ENCODE results near the gene HIPK1.

HIPK1 gene

GRCh38 chr1:113928941-113929749, at the start of gene HIPK1:
TSS of gene HIPK1 (plus strand) at chr1:113929324.
- DNase-seq (ENCODE audit: low spot score): peak; percentile 91

- DNase-seq (ENCODE audit: low spot score): no peak
Measured at GRCh38 chr1:113879739-113880038, 49.4 kb upstream of the HIPK1 start.

- DNase-seq (ENCODE audit: low spot score): no peak
Measured at GRCh38 chr1:113881661-113882060, 47.5 kb upstream of the HIPK1 start.

DNA sequence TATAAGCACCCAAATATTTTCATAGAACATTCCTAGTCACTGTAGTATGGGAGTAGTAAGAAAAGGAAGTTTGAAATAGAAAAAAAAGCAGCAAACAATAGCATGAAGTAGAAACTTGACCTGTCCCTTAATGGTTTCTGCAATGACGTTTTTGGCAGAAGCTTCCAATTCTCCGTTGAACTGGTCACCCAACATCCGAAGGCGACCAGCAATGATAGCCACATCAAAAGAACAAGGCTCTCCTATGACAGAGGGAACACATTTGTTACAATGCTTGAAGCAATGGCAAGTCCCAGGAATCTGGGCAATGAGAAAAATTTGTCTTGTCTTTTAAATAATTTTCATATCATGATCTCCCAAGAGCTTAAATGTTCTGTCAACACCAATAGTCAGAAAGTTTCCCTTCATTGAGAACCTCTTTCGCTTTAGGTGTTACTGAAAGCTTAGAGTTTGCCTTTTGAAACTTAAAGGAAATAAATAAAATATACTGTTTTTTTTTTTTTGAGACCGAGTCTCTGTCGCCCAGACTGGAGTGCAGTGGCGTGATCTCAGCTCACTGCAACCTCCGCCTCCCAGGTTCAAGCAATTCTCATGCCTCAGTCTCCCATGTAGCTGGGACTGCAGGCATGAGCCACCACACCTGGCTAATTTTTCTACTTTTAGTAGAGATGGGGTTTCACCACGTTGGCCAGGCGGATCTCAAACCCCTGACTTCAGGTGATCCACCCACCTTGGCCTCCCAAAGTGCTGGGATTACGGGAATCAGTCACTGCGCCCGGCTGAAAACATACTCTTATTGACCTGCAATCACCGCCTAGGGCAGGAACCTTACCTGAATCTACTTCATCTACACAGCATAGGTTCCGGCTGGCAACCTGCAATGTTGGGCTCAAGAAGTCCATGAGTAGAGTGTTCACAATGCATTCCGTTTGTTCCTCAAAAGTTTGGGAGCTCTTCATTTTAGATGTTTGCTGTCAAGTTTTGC, 42.4 kb upstream of the HIPK1 start:
- no peak for DNase-seq (ENCODE audit: low spot score)

- DNase-seq (ENCODE audit: low spot score): no peak
Measured at GRCh38 chr1:113887402-113888175, 41.5 kb upstream of the HIPK1 start, which contains the start of gene BCL2L15. TSS of gene BCL2L15 (minus strand) at chr1:113887581. CDS start at chr1:113887375, 206 bp downstream.

GRCh38 chr1:113890816-113891215, 38.3 kb upstream of the HIPK1 start:
- DNase-seq (ENCODE audit: low spot score): no peak

DNA sequence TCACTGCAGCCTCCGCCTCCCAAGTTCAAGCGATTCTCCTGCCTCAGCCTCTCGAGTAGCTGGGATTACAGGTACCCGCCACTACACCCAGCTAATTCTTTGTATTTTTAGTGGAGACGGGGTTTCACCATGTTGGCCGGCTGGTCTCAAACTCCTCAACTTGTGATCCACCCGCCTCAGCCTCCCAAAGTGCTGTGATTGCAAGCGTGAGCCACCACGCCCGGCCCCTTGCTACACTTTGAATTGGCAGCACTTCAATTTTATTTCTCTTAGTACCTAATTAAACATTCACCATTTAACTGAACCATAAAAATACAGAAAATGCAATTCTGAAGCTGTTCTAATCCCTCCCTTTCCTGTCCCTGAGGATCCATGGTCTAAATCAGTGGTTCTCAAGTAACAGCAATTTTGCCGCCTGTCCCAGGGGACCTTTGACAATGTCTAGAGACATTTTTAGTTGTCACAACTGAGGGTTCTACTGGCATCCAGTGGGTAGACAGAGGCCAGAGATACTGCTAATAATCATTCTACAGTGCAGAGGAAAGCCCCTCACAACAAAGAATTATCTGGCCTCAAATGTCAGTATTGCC, 37.4 kb upstream of the HIPK1 start:
- no peak for DNase-seq (ENCODE audit: low spot score)

- no peak for DNase-seq (ENCODE audit: low spot score)
Measured at GRCh38 chr1:113893267-113893666, 35.9 kb upstream of the HIPK1 start.

DNA sequence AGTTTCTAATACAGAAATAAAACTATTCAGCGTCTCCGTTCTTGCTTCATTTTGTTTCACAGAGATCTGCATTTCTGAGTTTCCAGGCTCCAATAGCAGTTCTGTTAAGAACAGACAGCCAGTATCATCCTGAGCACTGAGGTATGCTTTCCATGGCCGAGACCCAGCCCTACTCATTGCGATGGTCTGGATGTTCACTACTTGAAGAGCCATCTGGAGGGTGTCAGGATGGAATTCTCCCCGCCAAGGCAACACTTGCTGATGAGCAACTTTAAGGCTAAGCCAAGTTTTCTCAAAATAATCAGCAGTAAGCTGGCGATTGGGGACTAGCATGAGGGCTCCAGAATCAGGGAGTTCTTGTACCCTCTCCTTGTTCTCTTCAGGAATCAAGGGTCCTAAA, 34.0 kb upstream of the HIPK1 start:
- DNase-seq (ENCODE audit: low spot score): no peak

DNA sequence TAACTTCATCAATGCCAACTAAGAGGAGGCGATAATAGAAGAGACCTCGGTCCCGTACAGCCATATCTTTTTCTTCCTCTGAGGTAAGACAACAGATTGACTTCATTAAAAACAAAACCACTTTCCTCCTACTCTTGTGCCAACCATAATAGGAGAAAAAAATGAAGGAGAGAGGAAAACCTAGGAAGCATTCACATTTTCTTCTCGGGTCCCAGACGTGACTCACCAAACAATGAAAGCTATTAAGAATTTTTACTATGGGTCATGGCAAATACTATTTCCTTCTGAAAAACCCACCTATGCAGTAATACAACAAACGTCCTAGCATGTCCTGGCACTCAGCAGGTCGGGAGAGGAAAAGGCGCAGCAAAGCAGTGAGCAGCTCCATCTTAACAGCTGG, 33.2 kb upstream of the HIPK1 start:
- no peak for DNase-seq (ENCODE audit: low spot score)

DNA sequence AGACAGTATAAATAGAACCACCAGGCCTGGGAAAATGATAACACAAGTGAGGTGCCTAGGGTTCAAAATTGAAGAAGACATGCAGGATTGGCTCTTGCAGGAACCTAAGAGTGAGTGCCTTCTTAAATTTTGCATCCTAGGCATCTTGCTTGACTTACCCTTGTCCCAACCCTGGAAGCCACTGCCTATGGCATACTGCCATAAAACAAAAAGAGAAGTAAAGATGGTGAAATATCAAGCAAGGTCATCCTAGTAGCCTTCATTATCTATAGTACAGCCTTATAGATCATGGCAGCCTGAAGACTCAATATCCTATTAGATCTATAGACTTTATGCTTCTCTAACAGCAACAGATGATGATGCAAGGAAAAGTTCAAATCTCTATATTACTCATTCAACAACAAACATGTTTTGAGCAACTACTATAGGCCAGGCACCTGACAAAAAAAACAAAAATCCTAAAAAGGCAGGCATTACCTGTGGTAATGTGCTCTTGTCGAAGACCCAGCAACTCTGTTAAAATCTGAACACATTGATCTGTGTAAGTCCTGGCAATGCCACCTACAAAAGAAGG, 30.8 kb upstream of the HIPK1 start:
- DNase-seq (ENCODE audit: low spot score): no peak

- DNase-seq (ENCODE audit: low spot score): no peak
Measured at GRCh38 chr1:113899111-113899510, 30.0 kb upstream of the HIPK1 start.

DNA sequence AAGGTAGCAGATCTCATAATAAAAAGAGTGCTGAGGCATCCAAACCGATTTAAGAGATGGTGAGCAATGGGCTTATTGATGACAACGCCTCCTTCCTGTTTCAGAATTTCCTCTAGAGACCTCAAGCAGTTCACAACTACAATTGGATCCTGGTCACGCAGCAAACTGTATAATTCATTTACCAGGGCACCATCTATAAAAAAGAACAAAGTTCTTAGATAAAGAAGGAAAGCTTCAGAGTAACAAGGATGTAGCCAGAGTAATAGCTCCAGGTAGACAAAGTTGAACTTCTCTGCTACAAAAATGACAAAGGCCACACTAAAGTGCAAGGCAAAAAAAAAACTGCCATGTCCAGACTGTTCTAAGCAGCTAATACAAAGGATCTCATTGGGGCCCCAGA, 27.9 kb upstream of the HIPK1 start:
- no peak for DNase-seq (ENCODE audit: low spot score)

DNA sequence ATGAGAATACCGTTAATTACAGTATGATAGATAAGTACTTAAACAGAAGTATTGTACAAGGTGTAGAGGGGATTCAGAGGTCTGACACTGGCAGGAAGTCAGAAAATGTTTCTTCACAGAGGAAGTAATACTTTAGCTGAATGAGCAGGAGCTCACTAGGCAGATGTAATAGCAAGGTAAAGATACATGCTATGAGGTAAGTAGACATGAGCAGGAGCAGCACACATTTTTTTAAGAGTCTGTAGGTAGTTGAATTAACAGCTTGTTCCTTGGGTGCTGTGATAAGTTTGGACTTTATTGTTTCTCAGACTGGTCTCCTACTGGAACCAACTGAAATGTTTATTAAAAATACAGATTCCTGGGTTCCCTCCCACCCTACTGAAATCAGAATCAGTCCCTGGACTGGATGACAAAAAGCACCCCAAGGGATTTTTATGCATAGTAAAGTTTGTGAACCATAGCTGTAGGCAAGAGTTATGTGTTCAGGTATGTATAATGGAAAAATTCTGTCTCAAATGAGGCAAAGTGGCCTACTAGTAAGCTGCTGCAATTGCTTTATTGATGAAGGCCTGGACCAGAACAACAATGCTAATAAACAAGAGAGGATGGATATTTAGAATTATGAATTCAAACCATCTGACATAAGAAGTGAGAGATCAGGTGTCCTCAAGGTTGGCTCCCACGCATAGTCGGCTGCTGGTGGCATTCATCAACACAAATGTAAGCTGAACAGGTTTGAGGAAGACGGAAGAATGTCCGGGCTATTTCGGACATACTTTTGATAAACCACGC, 25.4 kb upstream of the HIPK1 start:
- no peak for DNase-seq (ENCODE audit: low spot score)

DNA sequence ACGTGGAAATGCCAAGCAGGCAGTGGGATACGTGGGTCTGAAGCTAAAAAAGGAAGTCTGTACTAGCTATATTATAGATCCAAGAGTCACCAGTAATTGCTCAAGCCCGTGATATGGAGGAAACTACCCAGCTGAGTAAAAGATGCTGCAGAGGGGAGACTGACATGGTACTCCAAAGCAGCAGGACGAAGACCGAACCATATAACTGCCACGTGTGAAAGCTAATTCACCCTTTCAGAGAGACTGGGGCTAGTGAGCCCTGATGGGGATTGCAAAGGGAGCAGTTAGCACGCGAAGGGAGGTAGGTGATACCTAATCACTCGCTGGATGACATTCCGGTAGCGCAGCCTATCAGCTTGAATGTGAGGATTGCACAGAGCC, 24.8 kb upstream of the HIPK1 start:
- DNase-seq (ENCODE audit: low spot score): no peak

GRCh38 chr1:113904674-113905434, 24.3 kb upstream of the HIPK1 start, which contains the start of the genes AP4B1 and DCLRE1B:
TSS of gene AP4B1 (minus strand) at chr1:113904799. CDS start at chr1:113904717, 82 bp downstream.
TSS of gene DCLRE1B (plus strand) at chr1:113905326. CDS start at chr1:113905587, 261 bp downstream.
- DNase-seq (ENCODE audit: low spot score): peak; percentile 99

- DNase-seq (ENCODE audit: low spot score): no peak
Measured at GRCh38 chr1:113905435-113905861, 23.7 kb upstream of the HIPK1 start.

DNA sequence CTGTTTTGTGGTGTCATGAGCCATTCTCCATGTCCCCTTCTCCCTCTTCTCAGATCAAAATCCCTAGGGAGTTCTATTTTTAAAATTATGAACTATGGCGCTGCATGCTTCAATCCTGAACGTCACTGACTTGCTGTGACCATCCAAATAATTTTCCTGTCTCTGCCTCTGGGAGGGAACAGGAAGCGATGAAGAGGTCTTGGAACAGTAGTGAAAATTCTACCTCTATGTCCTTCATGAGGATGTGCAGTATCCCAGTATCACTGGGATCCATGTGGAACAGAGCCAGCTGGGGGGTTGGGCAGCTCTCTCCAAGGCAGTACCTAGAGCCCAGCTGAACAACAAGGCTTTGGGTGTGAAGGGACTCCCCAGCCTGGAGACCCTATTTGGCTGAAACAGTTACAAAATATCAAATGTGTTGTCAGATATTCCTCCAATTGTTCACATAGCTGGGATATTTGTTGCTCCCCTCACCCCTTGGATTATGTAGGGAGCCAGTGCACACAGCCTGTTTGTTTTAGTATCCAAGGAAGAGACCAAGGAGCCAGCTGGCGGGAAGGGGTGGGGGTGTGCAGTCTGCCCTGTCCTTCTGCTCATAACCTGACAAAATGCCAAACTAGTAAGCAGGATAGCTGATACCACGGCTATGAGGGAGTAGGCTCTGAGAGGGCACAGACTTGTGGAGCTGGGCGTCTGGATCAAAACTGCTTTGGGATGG, 16.4 kb upstream of the HIPK1 start:
- peak; percentile 87 for DNase-seq (ENCODE audit: low spot score)

DNA sequence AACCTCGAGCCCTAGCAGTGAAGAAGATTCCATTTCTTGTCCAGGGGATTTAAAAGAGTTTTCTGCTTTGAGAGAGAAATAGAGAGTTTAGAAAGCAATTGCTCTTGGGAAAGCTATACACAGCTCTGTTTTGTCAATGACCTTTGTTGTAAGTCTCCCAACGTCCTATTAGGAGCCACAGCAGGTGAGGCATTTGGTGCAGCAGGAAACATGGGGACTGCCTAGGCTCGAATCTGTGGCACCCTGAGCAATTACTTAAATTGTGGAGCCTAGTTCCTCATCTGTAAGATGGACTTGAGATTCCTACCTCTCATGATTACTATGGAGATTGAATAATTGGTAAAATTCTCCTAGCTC, 15.8 kb upstream of the HIPK1 start:
- DNase-seq (ENCODE audit: low spot score): no peak

All from hematopoietic multipotent progenitor cell treated with erythropoietin and hydrocortisone succinate and interleukin-3 and kit ligand, for 15 days (in vitro differentiated cells).